ENCODE results near the gene MAPK14.

GRCh38 chr6:36142971-36143838 lies 115.6 kb downstream of the MAPK14 start:
- TF ChIP-seq POLR2A (IDR thresholded peaks at IDR 0.05; ENCODE audit: low read depth, low read length) = no peak
- TF ChIP-seq CTCF (conservative IDR thresholded peaks at IDR 0.05; ENCODE audit: low read depth, low read length) = no peak
- TF ChIP-seq MAFK (IDR thresholded peaks at IDR 0.05; ENCODE audit: low read depth, low read length) = no peak
- no peak for TF ChIP-seq FOS (IDR thresholded peaks at IDR 0.05; ENCODE audit: low read depth, low read length)
- no peak for TF ChIP-seq RAD21 (IDR thresholded peaks at IDR 0.05; ENCODE audit: low read length)
- no peak for TF ChIP-seq USF2 (IDR thresholded peaks at IDR 0.05; ENCODE audit: low read depth, low read length)
- TF ChIP-seq MAZ (IDR thresholded peaks at IDR 0.05; ENCODE audit: borderline replicate concordance, low read depth, low read length) = no peak
- no peak for TF ChIP-seq BHLHE40 (IDR thresholded peaks at IDR 0.05; ENCODE audit: low read depth, low read length)
- no peak for TF ChIP-seq NFE2L2 (IDR thresholded peaks at IDR 0.05; ENCODE audit: low read depth, low read length)
- no peak for TF ChIP-seq ELK1 (IDR thresholded peaks at IDR 0.05; ENCODE audit: borderline replicate concordance, low read depth, low read length)
- no peak for TF ChIP-seq RCOR1 (IDR thresholded peaks at IDR 0.05; ENCODE audit: insufficient replicate concordance, low read length)
- no peak for TF ChIP-seq MXI1 (IDR thresholded peaks at IDR 0.05; ENCODE audit: borderline replicate concordance, low read depth, low read length)
